Measurements from ENCODE around the gene TNFRSF8. TPM values are rescaled to one million over a fixed set of nuclear protein-coding genes. Genes with fewer than 3 reads are reported as not detected.

TNFRSF8 gene
- total RNA-seq, 1 experiment from 2014 or later = not detected

DNA sequence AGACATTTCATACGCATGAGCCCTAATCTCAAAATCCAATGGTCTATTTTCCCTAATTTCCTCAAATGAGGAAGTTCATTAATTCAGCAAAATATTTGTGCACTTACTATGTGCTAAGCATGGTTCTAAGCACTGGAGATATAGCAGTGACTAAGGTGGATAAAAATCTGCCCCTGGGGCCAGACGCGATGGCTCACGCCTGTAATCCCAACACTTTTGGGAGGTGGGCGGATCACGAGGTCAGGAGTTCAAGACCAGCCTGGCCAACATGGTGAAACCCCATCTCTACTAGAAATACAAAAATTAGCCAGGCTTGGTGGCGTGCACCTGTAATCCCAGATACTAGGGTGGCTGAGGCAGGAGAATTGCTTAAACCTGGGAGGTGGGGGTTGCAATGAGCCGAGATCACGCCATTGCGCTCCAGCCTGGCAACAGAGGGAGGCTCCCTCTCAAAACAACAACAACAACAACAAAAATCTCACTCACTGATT lies 48.1 kb upstream of the TNFRSF8 start:
- H2AFZ ChIP-seq (ENCODE audit: low read length) = no peak overlapping the region
- no peaks in the 10 kb centered on the region for H3K27me3 ChIP-seq (ENCODE audit: low read length)
- BruUV-seq (replicated peaks) = no TSS peak
- ATAC-seq (no peak), DNase-seq (no peak)
- H3K9ac ChIP-seq (ENCODE audit: low read length) = no peak overlapping the region
- no peaks in the 10 kb centered on the region for H3K9me2 ChIP-seq (replicated peaks; ENCODE audit: low read length)
- ChIA-PET CTCF (no interaction called here), POLR2A (ENCODE audit: unreplicated experiment) (no interaction called here)
- H3K4me2 ChIP-seq (ENCODE audit: low read length) = no peak overlapping the region
- H3K9me3 ChIP-seq (ENCODE audit: low read length) = no peaks in the 10 kb centered on the region
- peaks cover 18% of the 10 kb centered on the region; the same call in 1 of the 2 replicates for H3K36me3 ChIP-seq (ENCODE audit: low read depth, low read length)
- no peak overlapping the region for H3K27ac ChIP-seq (ENCODE audit: low read length)
- no peaks in the 10 kb centered on the region for H3K4me1 ChIP-seq (ENCODE audit: insufficient read depth, low read length)
- peaks cover 5% of the 10 kb centered on the region for H3K79me2 ChIP-seq (ENCODE audit: low read length)
- H3F3A ChIP-seq (ENCODE audit: low read length, unreplicated experiment) = no peaks in the 10 kb centered on the region
- H4K20me1 ChIP-seq (ENCODE audit: low read length) = 0 out of 2 replicates have a peak, but pooled peaks cover 3% of the 10 kb centered on the region
- no peak for TF ChIP-seq EZH2 (IDR thresholded peaks at IDR 0.05; ENCODE audit: low read length, unreplicated experiment)
- TF ChIP-seq, protein P1, sequence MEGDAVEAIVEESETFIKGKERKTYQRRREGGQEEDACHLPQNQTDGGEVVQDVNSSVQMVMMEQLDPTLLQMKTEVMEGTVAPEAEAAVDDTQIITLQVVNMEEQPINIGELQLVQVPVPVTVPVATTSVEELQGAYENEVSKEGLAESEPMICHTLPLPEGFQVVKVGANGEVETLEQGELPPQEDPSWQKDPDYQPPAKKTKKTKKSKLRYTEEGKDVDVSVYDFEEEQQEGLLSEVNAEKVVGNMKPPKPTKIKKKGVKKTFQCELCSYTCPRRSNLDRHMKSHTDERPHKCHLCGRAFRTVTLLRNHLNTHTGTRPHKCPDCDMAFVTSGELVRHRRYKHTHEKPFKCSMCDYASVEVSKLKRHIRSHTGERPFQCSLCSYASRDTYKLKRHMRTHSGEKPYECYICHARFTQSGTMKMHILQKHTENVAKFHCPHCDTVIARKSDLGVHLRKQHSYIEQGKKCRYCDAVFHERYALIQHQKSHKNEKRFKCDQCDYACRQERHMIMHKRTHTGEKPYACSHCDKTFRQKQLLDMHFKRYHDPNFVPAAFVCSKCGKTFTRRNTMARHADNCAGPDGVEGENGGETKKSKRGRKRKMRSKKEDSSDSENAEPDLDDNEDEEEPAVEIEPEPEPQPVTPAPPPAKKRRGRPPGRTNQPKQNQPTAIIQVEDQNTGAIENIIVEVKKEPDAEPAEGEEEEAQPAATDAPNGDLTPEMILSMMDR (conservative IDR thresholded peaks at IDR 0.05; ENCODE audit: low read depth, low read length) = no peak
- TF ChIP-seq EZH2phosphoT487 (IDR thresholded peaks at IDR 0.05; ENCODE audit: borderline replicate concordance, low read length) = no peak
- no peak overlapping the region for H3K4me3 ChIP-seq (ENCODE audit: low read length)
- intact Hi-C loops (cut with micrococcal nuclease) = no loop called here

DNA sequence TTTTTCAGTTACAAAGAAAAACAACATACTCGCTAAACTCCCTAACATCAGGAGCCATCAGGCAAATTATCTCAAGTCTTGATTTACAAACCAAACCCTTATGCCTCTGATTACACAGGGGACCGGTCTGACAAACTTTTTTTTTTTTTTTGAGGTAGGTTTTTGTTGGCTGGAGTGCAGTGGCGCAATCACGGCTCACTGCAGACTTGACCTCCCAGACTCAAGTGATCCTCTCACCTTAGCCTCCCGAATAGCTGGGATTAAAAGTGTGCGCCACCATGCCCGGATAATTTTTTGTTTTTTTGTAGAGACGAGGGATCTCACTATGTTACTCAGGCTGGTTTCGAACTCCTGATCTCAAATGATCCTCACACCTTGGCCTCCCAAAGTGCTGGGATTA lies 47.6 kb upstream of the TNFRSF8 start:
- no peak overlapping the region for H3K27ac ChIP-seq (ENCODE audit: low read length)
- H3K9ac ChIP-seq (ENCODE audit: low read length) = no peak overlapping the region
- no peaks in the 10 kb centered on the region for H3K4me1 ChIP-seq (ENCODE audit: insufficient read depth, low read length)
- no peak for ATAC-seq
- no peak overlapping the region for H3K4me2 ChIP-seq (ENCODE audit: low read length)
- H3K4me3 ChIP-seq (ENCODE audit: low read length) = no peak overlapping the region
- H4K20me1 ChIP-seq (ENCODE audit: low read length) = 0 out of 2 replicates have a peak, but pooled peaks cover 3% of the 10 kb centered on the region
- no peaks in the 10 kb centered on the region for H3K27me3 ChIP-seq (ENCODE audit: low read length)
- TF ChIP-seq, protein P1 (conservative IDR thresholded peaks at IDR 0.05; ENCODE audit: low read depth, low read length) = no peak
- no peak for TF ChIP-seq EZH2phosphoT487 (IDR thresholded peaks at IDR 0.05; ENCODE audit: borderline replicate concordance, low read length)
- no peak for TF ChIP-seq EZH2 (IDR thresholded peaks at IDR 0.05; ENCODE audit: low read length, unreplicated experiment)
- peaks cover 18% of the 10 kb centered on the region; the same call in 1 of the 2 replicates for H3K36me3 ChIP-seq (ENCODE audit: low read depth, low read length)
- CTCF ChIA-PET = no interaction called here
- no peaks in the 10 kb centered on the region for H3K9me3 ChIP-seq (ENCODE audit: low read length)
- no peak for DNase-seq
- POLR2A ChIA-PET (ENCODE audit: unreplicated experiment) = no interaction called here
- intact Hi-C loops (cut with micrococcal nuclease) = no loop called here
- H3K9me2 ChIP-seq (replicated peaks; ENCODE audit: low read length) = no peaks in the 10 kb centered on the region
- H3K79me2 ChIP-seq (ENCODE audit: low read length) = peaks cover 10% of the 10 kb centered on the region
- BruUV-seq (replicated peaks) = no TSS peak
- no peaks in the 10 kb centered on the region for H3F3A ChIP-seq (ENCODE audit: low read length, unreplicated experiment)
- no peak overlapping the region for H2AFZ ChIP-seq (ENCODE audit: low read length)

GRCh38 chr1:12016182-12016581 lies 46.9 kb upstream of the TNFRSF8 start:
- peaks cover 14% of the 10 kb centered on the region for H3K79me2 ChIP-seq (ENCODE audit: low read length)
- no peaks in the 10 kb centered on the region for H3K27me3 ChIP-seq (ENCODE audit: low read length)
- intact Hi-C loops (cut with micrococcal nuclease) = no loop called here
- no peak overlapping the region for H3K4me3 ChIP-seq (ENCODE audit: low read length)
- CTCF ChIA-PET = no interaction called here
- no peak overlapping the region for H3K9ac ChIP-seq (ENCODE audit: low read length)
- no peak overlapping the region for H2AFZ ChIP-seq (ENCODE audit: low read length)
- H3K36me3 ChIP-seq (ENCODE audit: low read depth, low read length) = peaks cover 18% of the 10 kb centered on the region; the same call in 1 of the 2 replicates
- H3K9me2 ChIP-seq (replicated peaks; ENCODE audit: low read length) = no peaks in the 10 kb centered on the region
- POLR2A ChIA-PET (ENCODE audit: unreplicated experiment) = no interaction called here
- H3K9me3 ChIP-seq (ENCODE audit: low read length) = no peaks in the 10 kb centered on the region
- BruUV-seq (replicated peaks) = no TSS peak
- H3K27ac ChIP-seq (ENCODE audit: low read length) = no peak overlapping the region
- 0 out of 2 replicates have a peak, but pooled peaks cover 3% of the 10 kb centered on the region for H4K20me1 ChIP-seq (ENCODE audit: low read length)
- H3K4me1 ChIP-seq (ENCODE audit: insufficient read depth, low read length) = no peaks in the 10 kb centered on the region
- no peaks in the 10 kb centered on the region for H3F3A ChIP-seq (ENCODE audit: low read length, unreplicated experiment)
- ATAC-seq (no peak), DNase-seq (peak; percentile 33)
- no peak for TF ChIP-seq EZH2 (IDR thresholded peaks at IDR 0.05; ENCODE audit: low read length, unreplicated experiment)
- H3K4me2 ChIP-seq (ENCODE audit: low read length) = no peak overlapping the region
